Astrocyte (in vitro differentiated cells and primary cell): Measurements from ENCODE around the gene ZFHX3. TPM values are rescaled to one million over a fixed set of nuclear protein-coding genes. Genes with fewer than 3 reads are reported as not detected.

Experiments used
- DNase-seq: peaks from one replicate; pipeline ENCODE4 v3.0.0-alpha.2; 2010; ENCODE audit warnings: low read depth
- FAIRE-seq: peaks from 2 replicates; lab custom pipeline; 2011; peaks lifted over from hg19 to GRCh38; lab: Jason Lieb, UNC
- H2AFZ ChIP-seq: 2 replicates; pipeline ENCODE4 v1.6.0; 2012; ENCODE audit warnings: low read depth, low read length, inconsistent platforms
- H3K27ac ChIP-seq: 2 replicates; pipeline ENCODE4 v1.5.1; 2011; ENCODE audit warnings: low read depth, low read length, inconsistent platforms
- H3K27me3 ChIP-seq: 2 replicates; pipeline ENCODE4 v1.6.0; 2011; ENCODE audit warnings: low read length, inconsistent platforms; ENCODE audit not compliant: insufficient read depth
- H3K36me3 ChIP-seq: 2 replicates; pipeline ENCODE4 v1.5.1; 2011; ENCODE audit warnings: low read length, inconsistent platforms; ENCODE audit not compliant: insufficient read depth
- H3K4me1 ChIP-seq: 2 replicates; pipeline ENCODE4 v1.5.1; 2011; ENCODE audit warnings: low read length, inconsistent platforms; ENCODE audit not compliant: insufficient read depth
- H3K4me2 ChIP-seq: 2 replicates; pipeline ENCODE4 v1.6.0; 2012; ENCODE audit warnings: low read length, inconsistent platforms
- H3K4me3 ChIP-seq: 2 replicates; pipeline ENCODE4 v1.5.1; 2011; ENCODE audit warnings: low read depth, mild to moderate bottlenecking, low read length, inconsistent platforms; ENCODE audit not compliant: insufficient read depth
- H3K79me2 ChIP-seq: 2 replicates; pipeline ENCODE4 v1.6.0; 2012; ENCODE audit warnings: mild to moderate bottlenecking, low read length, inconsistent platforms; ENCODE audit not compliant: insufficient read depth
- H3K9ac ChIP-seq: 2 replicates; pipeline ENCODE4 v1.6.0; 2012; ENCODE audit warnings: mild to moderate bottlenecking, low read length, inconsistent platforms
- H3K9me3 ChIP-seq: 2 replicates; pipeline ENCODE4 v1.5.1; 2012; ENCODE audit warnings: low read depth, mild to moderate bottlenecking, low read length, inconsistent platforms; ENCODE audit not compliant: insufficient read depth
- H4K20me1 ChIP-seq: 2 replicates; pipeline ENCODE4 v1.6.0; 2012; ENCODE audit warnings: low read length, inconsistent platforms; ENCODE audit not compliant: insufficient read depth
- H3K27ac Mint-ChIP-seq: one replicate; pipeline ENCODE4 v1.8.0; 2021; ENCODE audit warnings: mild to moderate bottlenecking, mixed read lengths; ENCODE audit not compliant: unreplicated experiment
- H3K27me3 Mint-ChIP-seq: one replicate; pipeline ENCODE4 v1.8.0; 2021; ENCODE audit warnings: low read depth, mixed read lengths; ENCODE audit not compliant: unreplicated experiment
- H3K36me3 Mint-ChIP-seq: one replicate; pipeline ENCODE4 v1.8.0; 2021; ENCODE audit warnings: low read depth, mixed read lengths; ENCODE audit not compliant: unreplicated experiment
- H3K4me1 Mint-ChIP-seq: one replicate; pipeline ENCODE4 v1.8.0; 2021; ENCODE audit warnings: low read depth, mixed read lengths; ENCODE audit not compliant: unreplicated experiment
- H3K4me3 Mint-ChIP-seq: one replicate; pipeline ENCODE4 v1.8.0; 2021; ENCODE audit warnings: mild to moderate bottlenecking, moderate library complexity, mixed read lengths; ENCODE audit not compliant: unreplicated experiment
- H3K9me3 Mint-ChIP-seq: one replicate; pipeline ENCODE4 v1.8.0; 2021; ENCODE audit warnings: mild to moderate bottlenecking, mixed read lengths; ENCODE audit not compliant: unreplicated experiment
- CTCF ChIP-seq: IDR thresholded peaks from 2 replicates; pipeline ENCODE4 v1.5.1; 2011; ENCODE audit warnings: low read depth, mild to moderate bottlenecking, inconsistent platforms, low read length, moderate library complexity; ENCODE audit not compliant: insufficient read depth
- EZH2 ChIP-seq: IDR thresholded peaks from 2 replicates; pipeline ENCODE4 v1.6.1; 2012; ENCODE audit warnings: mild to moderate bottlenecking, low read length, inconsistent platforms; ENCODE audit not compliant: insufficient read depth
- total RNA-seq: library from RNA; stranded (reverse); gene quantifications from 2 replicates; pipeline ENCODE4 v1.2.1, GENCODE V29; 2021

Gene ZFHX3
- total RNA-seq, 1 donor from 2014 or later = 19.7 TPM

- no peaks in the 10 kb centered on the region for H3K27me3 ChIP-seq
- peaks cover 49% of the 10 kb centered on the region for H4K20me1 ChIP-seq
- peaks cover 98% of the 10 kb centered on the region for H3K79me2 ChIP-seq
Measured at GRCh38 chr16:73014768-73015167, 33.2 kb downstream of the ZFHX3 start.

GRCh38 chr16:73013974-73014373 lies 34.0 kb downstream of the ZFHX3 start:
- no peaks in the 10 kb centered on the region for H3K36me3 Mint-ChIP-seq
- Histone ChIP-seq H3K79me2 (peaks cover 99% of the 10 kb centered on the region), H3K9me3 (no peaks in the 10 kb centered on the region), H3K4me2 (no peak overlapping the region), H3K27me3 (no peaks in the 10 kb centered on the region), H3K4me1 (peaks cover 15% of the 10 kb centered on the region), H3K36me3 (no peaks in the 10 kb centered on the region), H3K9ac (no peak overlapping the region), H4K20me1 (peaks cover 46% of the 10 kb centered on the region), H3K27ac (no peak overlapping the region), H3K4me3 (no peak overlapping the region), H2AFZ (no peak overlapping the region)
- H3K27ac Mint-ChIP-seq = no peak overlapping the region
- H3K9me3 Mint-ChIP-seq = no peaks in the 10 kb centered on the region
- DNase-seq (no peak), FAIRE-seq (no peak)
- TF ChIP-seq EZH2 (no peak), CTCF (no peak)
- no peaks in the 10 kb centered on the region for H3K27me3 Mint-ChIP-seq
- H3K4me1 Mint-ChIP-seq = peaks cover 12% of the 10 kb centered on the region
- no peak overlapping the region for H3K4me3 Mint-ChIP-seq

More at GRCh38 chr16:73014768-73015167, 33.2 kb downstream of the ZFHX3 start:
- Histone ChIP-seq H3K9me3 (no peaks in the 10 kb centered on the region), H3K27ac (no peak overlapping the region), H3K4me1 (peaks cover 23% of the 10 kb centered on the region), H3K4me3 (no peak overlapping the region), H3K9ac (no peak overlapping the region), H2AFZ (no peak overlapping the region), H3K4me2 (no peak overlapping the region), H3K36me3 (no peaks in the 10 kb centered on the region)
- no peak for FAIRE-seq
- Mint-ChIP-seq H3K27me3 (no peaks in the 10 kb centered on the region), H3K36me3 (no peaks in the 10 kb centered on the region), H3K4me1 (peaks cover 17% of the 10 kb centered on the region), H3K27ac (no peak overlapping the region), H3K9me3 (no peaks in the 10 kb centered on the region), H3K4me3 (no peak overlapping the region)
- no peak for TF ChIP-seq EZH2
- no peak for TF ChIP-seq CTCF
- DNase-seq = no peak

GRCh38 chr16:73012341-73012740 lies 35.6 kb downstream of the ZFHX3 start:
- no peak overlapping the region for H3K4me2 ChIP-seq
- no peak for DNase-seq
- H3K9me3 Mint-ChIP-seq = no peaks in the 10 kb centered on the region
- no peaks in the 10 kb centered on the region for H3K27me3 ChIP-seq
- H2AFZ ChIP-seq = no peak overlapping the region
- no peaks in the 10 kb centered on the region for H3K36me3 Mint-ChIP-seq
- H3K4me1 Mint-ChIP-seq = peaks cover 12% of the 10 kb centered on the region
- peaks cover 99% of the 10 kb centered on the region for H3K79me2 ChIP-seq
- no peak overlapping the region for H3K4me3 ChIP-seq
- H3K4me3 Mint-ChIP-seq = no peak overlapping the region
- no peak overlapping the region for H3K27ac ChIP-seq
- peaks cover 9% of the 10 kb centered on the region for H3K4me1 ChIP-seq
- no peaks in the 10 kb centered on the region for H3K27me3 Mint-ChIP-seq
- H4K20me1 ChIP-seq = peaks cover 50% of the 10 kb centered on the region
- no peak overlapping the region for H3K9ac ChIP-seq
- no peak overlapping the region for H3K27ac Mint-ChIP-seq
- TF ChIP-seq EZH2 = no peak
- TF ChIP-seq CTCF = no peak
- H3K9me3 ChIP-seq = no peaks in the 10 kb centered on the region
- FAIRE-seq = no peak
- H3K36me3 ChIP-seq = no peaks in the 10 kb centered on the region
